H9 (cell line): ENCODE data around the gene SLC6A18. TPM values are rescaled to one million over a fixed set of nuclear protein-coding genes. Genes with fewer than 3 reads are reported as not detected.

Source experiments
- DNase-seq: peaks from one replicate; pipeline ENCODE4 v3.0.0-alpha.2; 2017
- H2AFZ ChIP-seq: one replicate; pipeline ENCODE4 v1.6.1; 2013; ENCODE audit warnings: mild to moderate bottlenecking, low read length, control low read depth, moderate library complexity
- H2AK5ac ChIP-seq: 2 replicates; pipeline ENCODE4 v1.6.1; 2013; ENCODE audit warnings: low read length, control low read depth, mixed read lengths; ENCODE audit not compliant: insufficient read length
- H2BK120ac ChIP-seq: one replicate; pipeline ENCODE4 v1.6.1; 2013; ENCODE audit warnings: low read depth, mild to moderate bottlenecking, low read length, control low read depth, inconsistent platforms; ENCODE audit not compliant: poor library complexity, severe bottlenecking
- H2BK12ac ChIP-seq: 2 replicates; pipeline ENCODE4 v1.6.1; 2013; ENCODE audit warnings: low read length, control low read depth, mixed read lengths, low read depth; ENCODE audit not compliant: insufficient read length
- H2BK15ac ChIP-seq: 2 replicates; pipeline ENCODE4 v1.6.1; 2013; ENCODE audit warnings: low read depth, low read length, control low read depth
- H2BK20ac ChIP-seq: one replicate; pipeline ENCODE4 v1.6.1; 2013; ENCODE audit warnings: low read depth, mild to moderate bottlenecking, low read length, control low read depth, inconsistent platforms; ENCODE audit not compliant: poor library complexity, severe bottlenecking
- H2BK5ac ChIP-seq: 2 replicates; pipeline ENCODE4 v1.6.1; 2013; ENCODE audit warnings: low read length, control low read depth, mixed read lengths; ENCODE audit not compliant: insufficient read length
- H3K14ac ChIP-seq: 2 replicates; pipeline ENCODE4 v1.6.1; 2013; ENCODE audit warnings: low read length, control low read depth; ENCODE audit not compliant: insufficient read depth
- H3K18ac ChIP-seq: 2 replicates; pipeline ENCODE4 v1.6.1; 2013; ENCODE audit warnings: low read depth, mild to moderate bottlenecking, mixed read lengths, low read length, control low read depth; ENCODE audit not compliant: insufficient read length
- H3K23ac ChIP-seq: 2 replicates; pipeline ENCODE4 v1.6.1; 2013; ENCODE audit warnings: low read length, control low read depth, mixed read lengths, low read depth; ENCODE audit not compliant: insufficient read length
- H3K23me2 ChIP-seq: 2 replicates; pipeline ENCODE4 v1.6.1; 2013; ENCODE audit warnings: low read depth, mild to moderate bottlenecking, mixed read lengths, low read length, control low read depth; ENCODE audit not compliant: insufficient read length, poor library complexity, severe bottlenecking
- H3K27ac ChIP-seq: 2 replicates; pipeline ENCODE4 v1.5.1; 2013; ENCODE audit warnings: low read length, control low read depth, mixed read lengths, low read depth; ENCODE audit not compliant: insufficient read length
- H3K27me3 ChIP-seq: 2 replicates; pipeline ENCODE4 v1.6.1; 2013; ENCODE audit warnings: low read length, control low read depth, inconsistent platforms; ENCODE audit not compliant: insufficient read depth
- H3K4ac ChIP-seq: 2 replicates; pipeline ENCODE4 v1.6.1; 2013; ENCODE audit warnings: low read depth, mild to moderate bottlenecking, control low read depth, inconsistent platforms, low read length, moderate library complexity
- H3K4me1 ChIP-seq: 2 replicates; pipeline ENCODE4 v1.6.1; 2013; ENCODE audit warnings: low read length, control low read depth, inconsistent platforms; ENCODE audit not compliant: insufficient read depth
- H3K4me2 ChIP-seq: 2 replicates; pipeline ENCODE4 v1.6.1; 2013; ENCODE audit warnings: low read length, control low read depth, mixed read lengths; ENCODE audit not compliant: insufficient read length, insufficient read depth
- H3K56ac ChIP-seq: 2 replicates; pipeline ENCODE4 v1.6.1; 2013; ENCODE audit warnings: low read depth, mild to moderate bottlenecking, mixed read lengths, low read length, control low read depth; ENCODE audit not compliant: insufficient read length
- H3K79me1 ChIP-seq: 2 replicates; pipeline ENCODE4 v1.6.1; 2013; ENCODE audit warnings: low read depth, mild to moderate bottlenecking, moderate library complexity, low read length, control low read depth, inconsistent platforms; ENCODE audit not compliant: insufficient read depth, poor library complexity, severe bottlenecking
- H3K79me2 ChIP-seq: 2 replicates; pipeline ENCODE4 v1.6.1; 2013; ENCODE audit warnings: low read length, control low read depth, inconsistent platforms; ENCODE audit not compliant: insufficient read depth
- H3K9ac ChIP-seq: 2 replicates; pipeline ENCODE4 v1.6.1; 2013; ENCODE audit warnings: low read length, control low read depth, mixed read lengths; ENCODE audit not compliant: insufficient read length; ENCODE audit errors: extremely low read depth
- H3K9me3 ChIP-seq: one replicate; pipeline ENCODE4 v1.6.1; 2013; ENCODE audit warnings: low read depth, low read length, inconsistent platforms; ENCODE audit not compliant: control insufficient read depth
- H3T11ph ChIP-seq: one replicate; pipeline ENCODE4 v1.6.1; 2013; ENCODE audit warnings: mild to moderate bottlenecking, low read length, control low read depth, inconsistent platforms
- H4K20me1 ChIP-seq: one replicate; pipeline ENCODE4 v1.6.1; 2013; ENCODE audit not compliant: control insufficient read depth, insufficient read length, insufficient read depth
- H4K5ac ChIP-seq: 2 replicates; pipeline ENCODE4 v1.6.1; 2013; ENCODE audit warnings: low read depth, mild to moderate bottlenecking, mixed read lengths, low read length, control low read depth; ENCODE audit not compliant: insufficient read length
- H4K8ac ChIP-seq: replicated peaks from 2 replicates; pipeline ENCODE4 v1.6.1; 2013; ENCODE audit warnings: low read length, control low read depth, mixed read lengths, low read depth; ENCODE audit not compliant: insufficient read length
- H4K91ac ChIP-seq: 2 replicates; pipeline ENCODE4 v1.6.1; 2013; ENCODE audit warnings: low read depth, mild to moderate bottlenecking, moderate library complexity, mixed read lengths, low read length, control low read depth; ENCODE audit not compliant: insufficient read length
- H3K27ac Mint-ChIP-seq, 3 experiments: 2 replicates in 2 of 3; 3 replicates in 1 of 3; pipeline ENCODE4 v1.8.0; 2020 to 2021; ENCODE audit warnings: mixed read lengths in 3 of 3, mild to moderate bottlenecking in 1 of 3, moderate library complexity in 1 of 3
- H3K27me3 Mint-ChIP-seq: 2 replicates; pipeline ENCODE4 v1.8.0; 2021; ENCODE audit warnings: low read depth, mild to moderate bottlenecking, moderate library complexity, mixed read lengths
- H3K36me3 Mint-ChIP-seq, 3 experiments: 2 replicates in 2 of 3; 3 replicates in 1 of 3; pipeline ENCODE4 v1.8.0; 2020 to 2021; ENCODE audit warnings: low read depth in 3 of 3, mixed read lengths in 3 of 3; ENCODE audit not compliant: insufficient read depth in 1 of 3
- H3K4me1 Mint-ChIP-seq, 2 experiments: 2 replicates each; pipeline ENCODE4 v1.8.0; 2020; ENCODE audit warnings: mixed read lengths in 2 of 2
- H3K4me3 Mint-ChIP-seq, 2 experiments: 2 replicates in 1 of 2; 3 replicates in 1 of 2; pipeline ENCODE4 v1.8.0; 2020 to 2021; ENCODE audit warnings: mild to moderate bottlenecking in 2 of 2, mixed read lengths in 2 of 2, moderate library complexity in 1 of 2
- H3K9me3 Mint-ChIP-seq, 2 experiments: 2 replicates in 1 of 2; 3 replicates in 1 of 2; pipeline ENCODE4 v1.8.0; 2020; ENCODE audit warnings: mild to moderate bottlenecking in 2 of 2, mixed read lengths in 2 of 2, moderate library complexity in 1 of 2
- WGBS: extraction: QIAGEN DNeasy Blood & Tissue Kit; methylation state at CpG from one replicate; pipeline ENCODE4 v1.1.7; 2013; ENCODE audit warnings: missing lambda C conversion rate, low lambda C conversion rate, mixed read lengths; ENCODE audit not compliant: insufficient read length; ENCODE audit errors: extremely low coverage; 5-methylcytosine and 5-hydroxymethylcytosine counted together
- total RNA-seq: library from RNA; stranded (reverse); gene quantifications from 2 replicates; pipeline ENCODE4 v1.2.1, GENCODE V29; 2021
- TF ChIP-seq, protein P1 (sequence below): fragments of 200-600 bp; sonication (generic); conservative IDR thresholded peaks from 3 replicates; pipeline ENCODE4 v1.8.0; 2021; ENCODE audit warnings: antibody characterized with exemption, mild to moderate bottlenecking

SLC6A18 gene
- total RNA-seq, 1 experiment from 2014 or later, result not detected

DNA sequence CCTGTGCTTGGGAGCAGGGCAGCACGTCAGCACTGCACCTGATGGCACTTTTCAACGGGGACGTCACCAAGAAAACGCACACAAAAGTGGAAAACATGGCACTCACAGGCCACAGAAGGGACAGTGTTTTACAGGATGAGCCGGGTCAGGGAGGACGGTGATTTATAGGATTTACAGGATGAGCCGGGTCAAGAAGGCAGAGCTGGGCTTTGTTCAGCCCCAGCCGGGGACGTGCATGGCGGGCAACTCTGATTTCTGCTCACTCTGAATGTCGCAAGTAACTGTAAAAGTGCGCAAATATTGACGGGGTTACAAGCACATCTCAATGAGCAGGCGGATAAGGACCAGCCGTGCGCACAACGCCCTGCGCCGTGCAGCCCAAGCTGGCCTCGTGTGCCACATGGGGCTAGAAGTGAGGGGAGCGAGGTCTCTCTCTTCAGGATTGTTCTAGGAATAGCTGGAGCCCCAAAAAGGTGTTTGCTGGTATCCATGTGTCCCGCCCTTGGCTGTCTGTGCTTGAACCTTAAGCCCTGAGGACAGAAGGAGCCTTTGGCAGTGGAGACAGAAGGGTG, 16.4 kb downstream of the SLC6A18 start:
- no peak overlapping the region for H2AK5ac ChIP-seq
- H3K4ac ChIP-seq, result no peak overlapping the region
- no peak overlapping the region for H2BK12ac ChIP-seq
- no peak overlapping the region for H3K14ac ChIP-seq
- H3K4me2 ChIP-seq, result no peak overlapping the region
- H3K27ac ChIP-seq, result no peak overlapping the region
- H3K4me1 Mint-ChIP-seq, result peaks cover 3 to 14% of the 10 kb centered on the region in 2 experiments
- no peak overlapping the region for H3K23ac ChIP-seq
- no peak overlapping the region for H2BK5ac ChIP-seq
- H4K8ac ChIP-seq, result no peak overlapping the region
- H3K4me3 Mint-ChIP-seq, result no peak overlapping the region; a peak in 1 of 5 replicates
- H3K27ac Mint-ChIP-seq, result peak overlapping the region in 1 of 3 experiments; percentile 79; a peak in 1 of 7 replicates
- H2BK20ac ChIP-seq, result no peak overlapping the region
- DNase-seq, result no peak
- H2BK120ac ChIP-seq, result no peak overlapping the region
- H3K23me2 ChIP-seq, result no peaks in the 10 kb centered on the region
- H3K36me3 Mint-ChIP-seq, result 0 out of 7 replicates have a peak, but pooled peaks cover 0 to 1% (median 0%) of the 10 kb centered on the region in 3 experiments
- H3K18ac ChIP-seq, result no peak overlapping the region
- peaks cover 1% of the 10 kb centered on the region; the same call in 1 of the 2 replicates for H3K27me3 Mint-ChIP-seq
- H3K9me3 Mint-ChIP-seq, result peaks cover under 1 to 4% of the 10 kb centered on the region in 2 experiments; a peak in 4 of 5 replicates
- TF ChIP-seq, protein P1, sequence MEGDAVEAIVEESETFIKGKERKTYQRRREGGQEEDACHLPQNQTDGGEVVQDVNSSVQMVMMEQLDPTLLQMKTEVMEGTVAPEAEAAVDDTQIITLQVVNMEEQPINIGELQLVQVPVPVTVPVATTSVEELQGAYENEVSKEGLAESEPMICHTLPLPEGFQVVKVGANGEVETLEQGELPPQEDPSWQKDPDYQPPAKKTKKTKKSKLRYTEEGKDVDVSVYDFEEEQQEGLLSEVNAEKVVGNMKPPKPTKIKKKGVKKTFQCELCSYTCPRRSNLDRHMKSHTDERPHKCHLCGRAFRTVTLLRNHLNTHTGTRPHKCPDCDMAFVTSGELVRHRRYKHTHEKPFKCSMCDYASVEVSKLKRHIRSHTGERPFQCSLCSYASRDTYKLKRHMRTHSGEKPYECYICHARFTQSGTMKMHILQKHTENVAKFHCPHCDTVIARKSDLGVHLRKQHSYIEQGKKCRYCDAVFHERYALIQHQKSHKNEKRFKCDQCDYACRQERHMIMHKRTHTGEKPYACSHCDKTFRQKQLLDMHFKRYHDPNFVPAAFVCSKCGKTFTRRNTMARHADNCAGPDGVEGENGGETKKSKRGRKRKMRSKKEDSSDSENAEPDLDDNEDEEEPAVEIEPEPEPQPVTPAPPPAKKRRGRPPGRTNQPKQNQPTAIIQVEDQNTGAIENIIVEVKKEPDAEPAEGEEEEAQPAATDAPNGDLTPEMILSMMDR, result no peak
- no peak overlapping the region for H3K9ac ChIP-seq
- no peaks in the 10 kb centered on the region for H3K79me1 ChIP-seq
- H4K5ac ChIP-seq, result no peak overlapping the region
- H3K27me3 ChIP-seq, result no peaks in the 10 kb centered on the region
- no peaks in the 10 kb centered on the region for H4K20me1 ChIP-seq
- no peak overlapping the region for H3K56ac ChIP-seq
- no peak overlapping the region for H2AFZ ChIP-seq
- H2BK15ac ChIP-seq, result no peak overlapping the region
- H3T11ph ChIP-seq, result no peak overlapping the region
- H4K91ac ChIP-seq, result no peak overlapping the region
- no CpG with 5 or more reads among the region's 22 CpGs for WGBS
- no peaks in the 10 kb centered on the region for H3K9me3 ChIP-seq
- H3K79me2 ChIP-seq, result no peaks in the 10 kb centered on the region
- no peaks in the 10 kb centered on the region for H3K4me1 ChIP-seq
